Activated T-helper 2 cell treated with anti-CD3 and anti-CD28 coated beads, Interferon-gamma antibody, Interleukin-2, Interleukin-4, amounts not matched to agents 10 μg/mL and 5 μg/mL and 100 μg/mL, durations not matched to agents 14 hours and 24 hours and 36 hours (primary cell): ENCODE data around the gene TMED6. TPM values are rescaled to one million over a fixed set of nuclear protein-coding genes. Genes with fewer than 3 reads are reported as not detected.

Source experiments
- DNase-seq: peaks from one replicate; pipeline ENCODE4 v3.0.0; 2021; ENCODE audit warnings: low spot score
- H3K27ac Mint-ChIP-seq: one replicate; pipeline ENCODE4 v1.8.0; 2021; ENCODE audit warnings: mixed read lengths
- H3K27me3 Mint-ChIP-seq: one replicate; pipeline ENCODE4 v1.8.0; 2021; ENCODE audit warnings: low read depth, mixed read lengths
- H3K36me3 Mint-ChIP-seq: one replicate; pipeline ENCODE4 v1.8.0; 2021; ENCODE audit warnings: low read depth, mixed read lengths
- H3K4me1 Mint-ChIP-seq: one replicate; pipeline ENCODE4 v1.8.0; 2021; ENCODE audit warnings: low read depth, mixed read lengths
- H3K4me3 Mint-ChIP-seq: one replicate; pipeline ENCODE4 v1.8.0; 2021; ENCODE audit warnings: low read depth, mild to moderate bottlenecking, moderate library complexity, mixed read lengths
- H3K9me3 Mint-ChIP-seq: one replicate; pipeline ENCODE4 v1.8.0; 2021; ENCODE audit warnings: mixed read lengths
- intact Hi-C: fragments of 100-400 bp; cut with micrococcal nuclease; formaldehyde crosslinking; loops from one replicate; pipeline ENCODE4 v1.15.1; 2023
- total RNA-seq: library from RNA; stranded (reverse); gene quantifications from 2 replicates; pipeline ENCODE4 v1.2.3, GENCODE V29; 2022

The TMED6 gene
- total RNA-seq, 1 donor from 2014 or later = 1.9 TPM

DNA sequence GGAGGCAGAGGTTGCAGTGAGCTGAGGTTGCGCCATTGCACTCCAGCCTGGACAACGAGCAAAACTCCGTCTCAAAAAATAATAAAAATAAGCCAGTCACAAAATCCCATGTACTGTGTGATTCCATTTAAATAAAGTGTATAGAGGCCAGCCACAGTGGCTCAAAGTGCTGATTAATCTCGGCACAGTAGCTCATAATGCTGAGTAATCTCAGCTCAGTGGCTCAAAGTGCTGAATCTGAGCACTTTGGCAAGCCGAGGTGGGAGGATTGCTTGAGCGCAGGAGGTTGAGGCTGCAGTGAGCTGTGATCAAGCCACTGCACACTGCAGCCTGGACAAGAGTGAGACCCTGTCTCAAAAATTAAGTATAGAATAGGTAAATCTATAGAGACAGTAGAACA, 4.9 kb downstream of the TMED6 start:
- Mint-ChIP-seq H3K4me1 (peaks cover 11% of the 10 kb centered on the region), H3K4me3 (no peak overlapping the region), H3K27ac (no peak overlapping the region), H3K9me3 (no peaks in the 10 kb centered on the region), H3K36me3 (peaks cover 31% of the 10 kb centered on the region), H3K27me3 (no peaks in the 10 kb centered on the region)
- no peak for DNase-seq
- intact Hi-C loops = no loop called here

DNA sequence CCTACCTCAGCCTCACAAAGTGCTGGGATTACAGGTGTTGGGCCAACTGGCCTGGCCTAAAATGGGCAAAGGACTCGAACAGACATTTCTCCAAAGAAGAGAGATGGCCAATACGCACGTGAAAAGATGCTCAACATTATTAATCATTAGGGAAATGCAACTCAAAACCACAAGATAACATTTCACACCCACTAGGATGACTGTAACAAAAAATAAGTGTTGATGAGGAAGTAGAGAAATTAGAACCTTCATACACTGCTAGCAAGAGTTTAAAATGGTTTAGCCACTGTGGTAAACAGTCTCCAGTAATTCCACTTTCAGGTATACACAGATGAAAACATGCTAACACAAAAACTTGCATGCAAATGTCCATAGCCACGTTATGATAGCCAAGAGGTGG, 5.7 kb downstream of the TMED6 start:
- H3K36me3 Mint-ChIP-seq = peaks cover 39% of the 10 kb centered on the region
- intact Hi-C loops = no loop called here
- H3K27ac Mint-ChIP-seq = no peak overlapping the region

DNA sequence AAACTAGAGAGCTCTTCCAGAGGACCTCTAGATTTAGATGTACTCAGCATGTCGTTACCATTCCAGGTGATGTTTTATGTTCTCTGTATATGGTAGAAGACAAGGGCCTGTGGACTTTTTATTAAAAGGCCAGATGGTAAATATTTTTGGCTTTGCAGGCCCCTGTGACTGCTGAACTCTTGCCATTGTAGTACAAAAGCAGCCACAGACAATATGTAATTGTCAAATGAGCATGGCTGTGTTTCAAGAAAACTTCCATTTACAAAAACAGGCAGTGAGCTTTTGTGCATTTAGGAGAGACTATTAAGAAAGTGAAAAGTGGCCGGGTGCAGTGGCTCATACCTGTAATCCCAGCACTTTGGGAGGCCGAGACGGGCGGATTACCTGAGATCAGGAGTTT, 7.4 kb downstream of the TMED6 start:
- H3K27me3 Mint-ChIP-seq = no peaks in the 10 kb centered on the region
- H3K4me1 Mint-ChIP-seq = peaks cover 19% of the 10 kb centered on the region
- H3K36me3 Mint-ChIP-seq = peaks cover 46% of the 10 kb centered on the region
- no peak overlapping the region for H3K27ac Mint-ChIP-seq
- no peak overlapping the region for H3K4me3 Mint-ChIP-seq
- H3K9me3 Mint-ChIP-seq = no peaks in the 10 kb centered on the region
- intact Hi-C loops = no loop called here
- DNase-seq = no peak

More for the DNA sequence above, 5.7 kb downstream of the TMED6 start:
- Mint-ChIP-seq H3K27me3 (no peaks in the 10 kb centered on the region), H3K4me1 (peaks cover 17% of the 10 kb centered on the region), H3K9me3 (no peaks in the 10 kb centered on the region), H3K4me3 (no peak overlapping the region)
- no peak for DNase-seq

DNA sequence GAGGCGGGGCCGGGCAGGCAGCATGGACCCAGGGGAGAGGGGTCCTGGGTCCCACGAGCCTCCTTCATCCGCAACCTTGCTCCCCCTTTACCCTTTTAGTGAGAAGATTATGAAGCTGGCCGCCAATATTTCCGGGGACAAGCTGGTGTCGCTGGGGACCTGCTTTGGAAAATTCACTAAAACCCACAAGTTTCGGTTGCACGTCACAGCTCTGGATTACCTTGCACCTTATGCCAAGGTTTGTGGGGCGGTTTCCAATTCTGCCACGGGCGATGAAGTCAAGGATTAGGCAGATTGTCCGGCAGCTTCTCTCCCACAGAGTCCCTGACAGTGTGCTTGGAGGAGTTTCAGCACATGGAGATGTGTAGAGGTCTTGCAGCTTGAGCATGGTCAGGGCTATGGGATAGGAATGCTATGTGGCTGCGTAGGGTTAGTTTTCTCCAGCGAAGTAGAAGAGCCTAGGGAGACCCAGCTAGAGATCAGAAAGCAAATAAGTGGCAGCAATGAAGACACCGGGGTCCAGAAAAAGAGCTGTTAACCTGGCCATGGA, 11.4 kb downstream of the TMED6 start:
- Mint-ChIP-seq H3K4me3 (peak overlapping the region; percentile 98), H3K4me1 (peaks cover 32% of the 10 kb centered on the region), H3K27ac (peak overlapping the region; percentile 96), H3K27me3 (no peaks in the 10 kb centered on the region), H3K9me3 (no peaks in the 10 kb centered on the region), H3K36me3 (peaks cover 67% of the 10 kb centered on the region)
- no peak for DNase-seq
- intact Hi-C loops = no loop called here

DNA sequence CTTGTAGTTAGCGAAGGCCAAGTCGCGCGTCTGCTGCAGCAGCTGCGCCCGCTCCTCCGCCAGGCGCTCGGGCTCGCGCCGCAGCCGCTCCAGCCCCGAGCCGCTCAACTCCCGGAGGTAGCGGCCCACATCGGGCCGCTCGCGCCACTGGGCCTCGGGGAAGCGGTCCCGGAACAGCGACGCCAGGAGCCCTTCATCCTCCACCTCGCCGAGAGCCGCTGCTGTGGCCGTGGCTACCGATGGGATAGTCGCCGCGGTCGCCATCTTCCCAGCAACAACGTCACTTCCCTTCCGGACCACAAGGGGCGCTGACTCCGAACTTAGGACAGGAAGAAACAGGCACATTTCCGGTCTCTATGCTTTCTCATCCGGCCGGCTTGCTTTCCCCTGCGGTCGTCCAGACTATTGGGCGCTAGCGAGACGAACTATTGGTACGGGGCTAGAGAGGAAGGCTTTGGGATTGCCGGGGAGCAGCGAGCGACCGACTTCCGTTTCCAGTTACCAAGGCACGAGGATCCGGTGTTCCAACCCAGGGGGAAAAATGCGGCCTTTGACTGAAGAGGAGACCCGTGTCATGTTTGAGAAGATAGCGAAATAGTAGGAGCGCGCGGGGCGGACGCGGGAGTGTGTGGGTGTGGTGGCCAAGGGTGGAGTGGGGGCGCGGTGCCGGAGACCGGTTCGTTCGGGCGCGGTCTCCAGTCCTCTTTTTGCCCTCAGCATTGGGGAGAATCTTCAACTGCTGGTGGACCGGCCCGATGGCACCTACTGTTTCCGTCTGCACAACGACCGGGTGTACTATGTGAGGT, 12.1 kb downstream of the TMED6 start, which contains the start of the genes COG8 and NIP7:
TSS of gene COG8 (minus strand) at position 276 of the 806 bp plus-strand sequence. CDS start at position 264, 12 bp downstream.
TSS of gene NIP7 (plus strand) at position 484 of the 806 bp plus-strand sequence. CDS start at position 542, 58 bp downstream.
- H3K27ac Mint-ChIP-seq = peak within 1 kb of the TSS; percentile 96
- intact Hi-C loops = loop anchor here (1.0 to 5.0 kb wide), 5 partner anchors 9 to 413 kb away; partner anchors contain the start of genes NOB1, PDF and VPS4A
- H3K27me3 Mint-ChIP-seq = no peaks in the 10 kb centered on the region
- H3K9me3 Mint-ChIP-seq = no peaks in the 10 kb centered on the region
- peaks cover 72% of the 10 kb centered on the region for H3K36me3 Mint-ChIP-seq
- peak; percentile 91 for DNase-seq
- peak within 1 kb of the TSS; percentile 98 for H3K4me3 Mint-ChIP-seq
- H3K4me1 Mint-ChIP-seq = peaks cover 31% of the 10 kb centered on the region

DNA sequence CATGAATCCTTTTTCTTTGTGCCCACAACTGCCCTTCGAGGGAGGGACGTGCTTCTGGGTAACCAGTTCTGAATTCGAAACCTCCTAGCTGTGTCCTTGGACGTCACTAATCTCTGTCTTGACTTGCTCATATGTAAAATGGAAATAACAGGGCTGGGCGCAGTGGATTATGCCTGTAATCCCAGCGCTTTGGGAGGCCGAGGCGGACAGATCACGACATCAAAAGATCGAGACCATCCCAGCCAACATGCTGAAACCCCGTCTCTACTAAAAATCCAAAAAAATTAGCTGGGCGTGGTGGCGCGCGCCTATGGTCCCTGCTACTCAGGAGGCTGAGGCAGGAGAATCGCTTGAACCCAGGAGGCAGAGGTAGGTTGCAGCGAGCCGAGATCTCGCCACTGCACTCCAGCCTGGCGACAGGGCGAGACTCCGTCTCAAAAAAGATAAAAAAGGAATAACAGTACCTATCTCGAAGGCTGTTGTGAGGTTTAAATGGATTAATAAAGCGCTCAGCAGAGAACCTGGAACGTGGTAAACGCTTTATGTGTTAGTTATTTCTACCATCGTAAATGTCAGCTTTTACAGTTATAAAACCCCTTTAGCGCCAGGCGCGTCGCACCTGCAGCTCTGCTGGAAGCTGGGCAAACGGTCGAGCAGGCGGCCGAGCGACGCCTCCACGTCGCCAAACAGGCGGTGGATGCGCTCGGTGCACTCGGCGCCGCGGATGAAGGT, 12.9 kb downstream of the TMED6 start:
- Mint-ChIP-seq H3K36me3 (peaks cover 74% of the 10 kb centered on the region), H3K9me3 (no peaks in the 10 kb centered on the region), H3K4me3 (peak overlapping the region; percentile 98), H3K27ac (peak overlapping the region; percentile 86), H3K4me1 (peaks cover 31% of the 10 kb centered on the region), H3K27me3 (no peaks in the 10 kb centered on the region)
- no peak for DNase-seq
- intact Hi-C loops = loop anchor here (1.0 to 5.0 kb wide), 5 partner anchors 8 to 414 kb away; partner anchors contain the start of genes NOB1, PDF and VPS4A

DNA sequence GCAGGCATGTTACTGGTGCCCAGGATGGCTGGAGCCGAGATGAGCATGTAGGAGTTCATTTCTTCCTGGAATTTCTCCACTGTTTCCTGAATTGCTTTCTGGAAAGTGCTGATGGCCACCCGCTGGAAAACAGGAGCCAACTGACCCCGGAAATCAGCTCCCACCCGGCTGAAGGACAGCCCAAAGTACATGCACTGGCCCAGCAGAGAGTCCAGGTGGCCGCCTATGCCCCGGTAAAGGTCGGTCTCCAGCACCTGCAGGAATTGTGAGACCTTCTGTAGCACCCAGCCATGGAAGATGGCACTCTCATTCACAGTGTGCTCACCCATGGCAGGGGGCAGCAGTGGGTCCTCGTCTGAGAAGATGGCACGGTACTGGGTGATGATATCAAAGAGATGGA, 16.9 kb downstream of the TMED6 start:
- no peak for DNase-seq
- peaks cover 64% of the 10 kb centered on the region for H3K36me3 Mint-ChIP-seq
- H3K4me1 Mint-ChIP-seq = peaks cover 23% of the 10 kb centered on the region
- intact Hi-C loops = loop anchor here (5.0 kb wide), 1 partner anchor 418 kb away; the partner anchor contains the start of gene NOB1
- no peak overlapping the region for H3K4me3 Mint-ChIP-seq
- H3K27ac Mint-ChIP-seq = no peak overlapping the region
- H3K9me3 Mint-ChIP-seq = no peaks in the 10 kb centered on the region
- H3K27me3 Mint-ChIP-seq = no peaks in the 10 kb centered on the region

DNA sequence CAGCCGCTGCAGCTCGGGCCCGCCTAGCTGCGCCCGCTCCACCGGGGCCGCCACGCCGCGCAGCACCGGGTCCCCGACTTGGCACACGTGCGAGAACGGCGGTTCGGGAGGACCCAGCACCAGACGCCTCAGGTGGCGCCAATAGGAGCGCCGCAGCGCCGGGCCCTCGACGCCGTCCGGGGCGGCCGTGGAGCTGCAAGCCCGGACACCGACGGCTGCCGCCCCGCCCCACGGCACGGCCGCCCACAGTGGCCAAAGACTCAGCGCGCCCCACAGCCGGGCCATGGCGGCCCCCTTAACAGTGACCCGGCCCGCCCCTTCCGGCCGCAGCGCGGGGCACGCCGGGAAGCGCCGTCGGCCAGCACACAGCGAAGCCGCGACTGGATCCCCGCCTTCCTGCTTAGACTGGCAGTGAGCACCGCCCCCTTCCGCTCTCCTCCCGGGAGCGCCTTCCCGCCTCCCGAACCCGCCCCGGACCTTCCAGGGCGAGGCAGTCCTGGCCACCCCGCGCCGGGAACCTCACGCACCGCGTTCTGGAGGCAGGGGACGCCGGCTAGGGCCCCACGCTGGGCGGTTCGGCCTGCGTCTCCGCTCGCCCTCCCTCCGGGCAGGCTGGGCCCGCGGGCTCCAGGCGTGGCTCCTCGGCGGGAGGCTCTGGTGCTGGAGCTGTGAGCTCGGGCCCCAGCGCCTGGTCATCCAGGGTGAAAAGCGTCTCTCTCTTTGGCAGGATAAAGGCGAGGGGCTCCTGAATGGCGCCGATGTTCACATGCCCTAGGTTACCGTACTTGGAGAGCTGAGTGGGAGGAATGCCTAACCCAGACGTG, 21.1 kb downstream of the TMED6 start, which contains the start of gene PDF:
TSS of gene PDF (minus strand) at position 303 of the 824 bp plus-strand sequence. CDS start at position 285, 18 bp downstream.
- H3K9me3 Mint-ChIP-seq = no peaks in the 10 kb centered on the region
- H3K36me3 Mint-ChIP-seq = peaks cover 71% of the 10 kb centered on the region
- peak within 1 kb of the TSS; percentile 84 for H3K4me3 Mint-ChIP-seq
- H3K27ac Mint-ChIP-seq = peak within 1 kb of the TSS; percentile 75
- intact Hi-C loops = loop anchor here (1.0 kb wide), 2 partner anchors 9 to 19 kb away; partner anchors contain the start of genes COG8, NIP7 and VPS4A
- peaks cover 31% of the 10 kb centered on the region for H3K4me1 Mint-ChIP-seq
- DNase-seq = peak; percentile 83
- no peaks in the 10 kb centered on the region for H3K27me3 Mint-ChIP-seq

DNA sequence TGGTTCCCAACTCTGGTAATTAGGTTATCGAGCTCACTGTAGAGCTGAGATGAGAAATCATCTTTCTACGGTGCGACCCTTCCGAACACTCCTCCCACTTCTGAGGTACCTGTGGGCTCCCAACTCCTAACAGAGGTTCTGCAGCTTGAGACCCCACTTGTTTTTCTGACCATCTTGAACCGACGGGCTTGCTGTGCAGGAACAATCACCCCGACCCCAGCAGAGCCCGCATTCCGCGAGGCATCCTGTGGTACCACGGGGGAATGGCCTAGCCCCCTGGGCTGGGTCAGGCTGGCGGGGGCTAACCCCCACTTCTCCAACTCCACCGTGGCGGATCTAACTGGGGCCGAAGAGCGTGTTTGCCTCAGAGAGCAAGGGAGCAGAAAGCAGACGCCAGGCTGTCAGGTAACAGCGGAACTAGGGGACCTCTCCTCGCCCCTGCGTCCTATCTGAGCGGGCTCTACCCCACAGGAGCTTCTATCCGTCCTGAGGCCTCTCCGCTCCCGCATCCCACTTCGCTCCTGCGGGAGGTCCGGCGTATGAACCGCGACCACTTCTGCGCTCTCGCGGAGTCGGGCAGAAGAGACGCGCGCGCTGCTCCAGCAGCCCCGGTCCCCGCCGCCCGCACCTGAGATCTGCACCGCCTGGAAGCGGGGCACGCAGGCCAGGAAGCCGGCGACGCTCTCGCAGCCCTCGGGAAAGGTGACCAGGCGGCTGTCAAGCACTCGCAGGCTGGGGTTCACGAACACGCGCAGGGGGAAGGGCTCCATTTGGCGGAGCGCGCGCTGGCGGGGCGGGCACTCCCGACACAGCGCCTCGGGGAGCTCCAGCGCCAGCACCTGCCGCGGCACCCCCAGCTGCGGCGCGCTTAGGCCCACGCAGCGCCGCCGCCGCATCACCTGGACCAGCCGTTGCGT, 22.0 kb downstream of the TMED6 start:
- Mint-ChIP-seq H3K36me3 (peaks cover 69% of the 10 kb centered on the region), H3K27ac (no peak overlapping the region), H3K9me3 (no peaks in the 10 kb centered on the region), H3K4me3 (peak overlapping the region; percentile 81), H3K4me1 (peaks cover 31% of the 10 kb centered on the region), H3K27me3 (no peaks in the 10 kb centered on the region)
- no peak for DNase-seq
- intact Hi-C loops = loop anchor here (1.0 kb wide), 2 partner anchors 10 to 18 kb away; partner anchors contain the start of genes COG8, NIP7 and VPS4A

DNA sequence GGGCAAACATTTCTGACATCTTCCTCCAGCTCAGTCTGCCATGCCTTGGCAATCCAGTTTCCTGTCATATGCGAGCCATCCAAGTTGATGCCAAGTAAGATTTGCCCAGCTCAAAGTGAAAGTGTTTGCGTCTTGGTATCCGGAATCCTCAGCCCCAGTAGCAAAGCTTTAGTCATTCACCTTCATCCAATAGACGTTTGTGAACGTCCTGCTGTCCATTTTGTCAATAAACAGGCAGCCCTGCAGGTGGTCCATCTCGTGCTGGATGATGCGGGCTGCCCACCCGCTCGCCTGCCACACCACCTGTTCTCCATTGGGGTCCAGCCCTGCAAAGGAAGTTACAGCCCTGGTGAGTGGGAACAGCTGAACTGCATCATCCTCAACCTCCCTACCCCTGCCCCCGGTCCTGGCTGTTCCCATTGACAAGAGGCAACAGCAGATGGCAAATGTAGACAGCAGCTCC, 22.7 kb downstream of the TMED6 start:
- no peak for DNase-seq
- no peaks in the 10 kb centered on the region for H3K27me3 Mint-ChIP-seq
- no peak overlapping the region for H3K27ac Mint-ChIP-seq
- H3K9me3 Mint-ChIP-seq = no peaks in the 10 kb centered on the region
- peak overlapping the region; percentile 81 for H3K4me3 Mint-ChIP-seq
- intact Hi-C loops = no loop called here
- peaks cover 31% of the 10 kb centered on the region for H3K4me1 Mint-ChIP-seq
- H3K36me3 Mint-ChIP-seq = peaks cover 69% of the 10 kb centered on the region
